GM23248 (cell line): ENCODE data around the gene ARHGAP26. TPM values are rescaled to one million over a fixed set of nuclear protein-coding genes. Genes with fewer than 3 reads are reported as not detected.
A peak's percentile ranks its signal among the peaks of the same experiment; 100 is the strongest.

ENCODE experiments used
- DNase-seq: peaks from one replicate; pipeline ENCODE4 v3.0.0-alpha.2; 2015
- H2AFZ ChIP-seq: fragments of 200-600 bp; sonication (generic); 2 replicates; pipeline ENCODE4 v1.6.1; 2016; ENCODE audit warnings: antibody characterized with exemption
- H3F3A ChIP-seq: fragments of 200-600 bp; sonication (generic); 2 replicates; pipeline ENCODE4 v1.6.1; 2016; ENCODE audit warnings: mild to moderate bottlenecking, antibody characterized with exemption, mixed run types; ENCODE audit not compliant: insufficient read depth
- H3K27ac ChIP-seq: fragments of 200-600 bp; sonication (generic); 2 replicates; pipeline ENCODE4 v1.5.1; 2016; ENCODE audit warnings: mild to moderate bottlenecking
- H3K27me3 ChIP-seq: fragments of 200-600 bp; sonication (generic); replicated peaks from 2 replicates; pipeline ENCODE4 v1.6.1; 2016; ENCODE audit warnings: mild to moderate bottlenecking; ENCODE audit not compliant: insufficient read depth
- H3K36me3 ChIP-seq: fragments of 200-600 bp; sonication (generic); 2 replicates; pipeline ENCODE4 v1.6.1; 2016; ENCODE audit warnings: low read depth, mild to moderate bottlenecking
- H3K4me1 ChIP-seq: fragments of 200-600 bp; sonication (generic); 2 replicates; pipeline ENCODE4 v1.6.1; 2016; ENCODE audit warnings: mild to moderate bottlenecking; ENCODE audit not compliant: insufficient read depth
- H3K4me2 ChIP-seq: fragments of 200-600 bp; sonication (generic); one replicate; pipeline ENCODE4 v1.6.1; 2016; ENCODE audit warnings: mild to moderate bottlenecking; ENCODE audit not compliant: unreplicated experiment
- H3K4me3 ChIP-seq: fragments of 200-600 bp; sonication (generic); 2 replicates; pipeline ENCODE4 v1.5.1; 2016; ENCODE audit warnings: mild to moderate bottlenecking
- H3K79me2 ChIP-seq: fragments of 200-600 bp; sonication (generic); 2 replicates; pipeline ENCODE4 v1.6.1; 2016; ENCODE audit warnings: mild to moderate bottlenecking; ENCODE audit not compliant: insufficient read depth
- H3K9ac ChIP-seq: fragments of 200-600 bp; sonication (generic); 2 replicates; pipeline ENCODE4 v1.6.1; 2016; ENCODE audit warnings: mild to moderate bottlenecking
- H3K9me2 ChIP-seq: fragments of 200-600 bp; sonication (generic); 2 replicates; pipeline ENCODE4 v1.6.1; 2016; ENCODE audit warnings: mixed run types, mild to moderate bottlenecking, moderate library complexity; ENCODE audit not compliant: insufficient read depth
- H3K9me3 ChIP-seq: fragments of 200-600 bp; sonication (generic); one replicate; pipeline ENCODE4 v1.6.1; 2017; ENCODE audit warnings: low read depth
- H4K20me1 ChIP-seq: fragments of 200-600 bp; sonication (generic); 2 replicates; pipeline ENCODE4 v1.6.0; 2016; ENCODE audit not compliant: insufficient read depth
- EZH2 ChIP-seq: fragments of 200-600 bp; sonication (generic); IDR thresholded peaks from 2 replicates; pipeline ENCODE4 v1.6.1; 2018; ENCODE audit warnings: antibody characterized with exemption, mild to moderate bottlenecking; ENCODE audit not compliant: insufficient read depth, poor library complexity, severe bottlenecking
- EZH2phosphoT487 ChIP-seq: fragments of 200-600 bp; sonication (generic); IDR thresholded peaks from 2 replicates; pipeline ENCODE4 v1.6.1; 2018; ENCODE audit warnings: antibody characterized with exemption, moderate library complexity, mild to moderate bottlenecking, low read depth; ENCODE audit not compliant: insufficient read depth
- WGBS, 2 experiments: methylation state at CpG; one replicate each; pipeline ENCODE4 v1.1.6; 2015 to 2017; ENCODE audit warnings: low lambda C conversion rate in 2 of 2, low coverage in 1 of 2; ENCODE audit errors: missing lambda C conversion rate in 2 of 2; 5-methylcytosine and 5-hydroxymethylcytosine counted together
- in situ Hi-C: fragments of 300-500 bp; cut with MboI; formaldehyde crosslinking; loops from 2 replicates; pipeline ENCODE4 v1.15.0; 2020
- polyA plus RNA-seq: library from polyadenylated mRNA; unstranded; fragments of >200 nt; fragmentation: Nextera tagmentation; extraction: Ambion mirVana; gene quantifications from 2 replicates; pipeline ENCODE4 v1.2.1, GENCODE V29; 2016
- total RNA-seq: library from RNA; depleted of rRNA; stranded (reverse); fragments of >200 nt; shearing (Covaris generic); gene quantifications from 2 replicates; pipeline ENCODE4 v1.2.3, GENCODE V29; 2014

The ARHGAP26 gene
- total and polyA plus RNA-seq, 2 experiments from 2014 or later, result 1.6 to 1.7 TPM

DNA sequence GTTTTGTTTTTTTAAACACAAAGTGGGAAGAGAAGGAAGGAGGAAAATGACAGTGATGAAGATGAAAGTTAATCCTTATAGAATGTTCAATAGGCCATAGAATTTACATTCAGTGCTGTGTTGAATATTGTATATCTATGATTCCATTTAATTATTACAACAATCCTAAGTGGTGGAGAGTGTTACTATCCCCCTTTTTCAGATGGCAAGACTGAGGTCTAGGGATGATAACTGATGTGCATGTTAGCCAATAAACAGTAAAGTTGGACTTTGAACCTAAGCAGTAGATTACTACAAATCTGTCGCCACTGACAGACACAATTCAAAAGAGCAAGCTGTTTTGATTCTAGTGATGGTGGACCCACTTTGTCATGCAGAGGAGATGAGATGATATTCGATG is 237.9 kb downstream of the ARHGAP26 start:
- H3F3A ChIP-seq, result peaks cover 36% of the 10 kb centered on the region
- peak overlapping the region; percentile 90 for H3K27ac ChIP-seq
- WGBS, 2 experiments, result 50 to 52% methylated on average over 2 of the region's 2 CpGs
- H3K4me2 ChIP-seq, result no peak overlapping the region
- H3K79me2 ChIP-seq, result 0 out of 2 replicates have a peak, but pooled peaks cover 9% of the 10 kb centered on the region
- TF ChIP-seq EZH2 (no peak), EZH2phosphoT487 (no peak)
- H3K4me3 ChIP-seq, result no peak overlapping the region
- H4K20me1 ChIP-seq, result no peaks in the 10 kb centered on the region
- H3K9ac ChIP-seq, result peak overlapping the region; percentile 67; the same call in 1 of the 2 replicates
- H3K9me3 ChIP-seq, result no peaks in the 10 kb centered on the region
- no peaks in the 10 kb centered on the region; the same call in 1 of the 2 replicates for H3K9me2 ChIP-seq
- no peaks in the 10 kb centered on the region for H3K27me3 ChIP-seq
- H3K4me1 ChIP-seq, result peaks cover 39% of the 10 kb centered on the region
- no peak overlapping the region for H2AFZ ChIP-seq
- in situ Hi-C loops, result no loop called here
- DNase-seq, result no peak
- no peaks in the 10 kb centered on the region for H3K36me3 ChIP-seq

DNA sequence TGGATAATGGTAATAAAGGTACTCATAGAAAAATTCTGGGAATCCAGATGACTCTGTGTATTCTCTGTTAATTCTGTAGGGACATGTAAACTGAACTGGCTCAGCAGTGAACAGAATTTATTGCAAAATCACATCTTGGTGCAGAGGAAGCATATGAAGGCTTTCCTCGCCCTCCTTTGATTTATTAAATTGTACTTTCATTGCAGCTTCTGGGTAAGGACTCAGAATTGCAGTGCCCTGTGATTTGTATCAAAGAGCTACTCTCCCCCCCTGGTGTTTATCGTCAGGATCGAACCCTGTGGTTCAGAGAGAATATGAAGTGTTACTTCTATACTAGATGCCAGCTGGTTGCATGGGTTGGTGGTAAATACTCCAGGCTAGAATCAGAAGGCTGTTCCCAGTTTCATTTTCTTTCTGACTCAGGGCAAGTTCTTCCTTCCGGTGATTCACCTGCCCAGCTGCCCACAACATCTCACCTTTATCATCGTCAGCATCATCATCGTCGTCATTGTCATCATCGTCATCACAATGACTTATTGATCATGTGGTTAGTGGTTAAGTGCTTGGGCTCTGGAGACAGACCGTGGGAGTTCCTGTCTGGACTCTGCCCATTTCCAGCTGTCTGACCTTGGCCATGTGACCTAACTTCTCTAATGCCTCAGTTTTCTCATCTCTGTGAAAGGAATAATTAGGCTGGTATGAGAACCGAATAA is 238.8 kb downstream of the ARHGAP26 start:
- WGBS, 2 experiments, result 1 to 2% methylated on average over 10 of the region's 10 CpGs
- H3K9ac ChIP-seq, result peak overlapping the region; percentile 67
- in situ Hi-C loops, result no loop called here

DNA sequence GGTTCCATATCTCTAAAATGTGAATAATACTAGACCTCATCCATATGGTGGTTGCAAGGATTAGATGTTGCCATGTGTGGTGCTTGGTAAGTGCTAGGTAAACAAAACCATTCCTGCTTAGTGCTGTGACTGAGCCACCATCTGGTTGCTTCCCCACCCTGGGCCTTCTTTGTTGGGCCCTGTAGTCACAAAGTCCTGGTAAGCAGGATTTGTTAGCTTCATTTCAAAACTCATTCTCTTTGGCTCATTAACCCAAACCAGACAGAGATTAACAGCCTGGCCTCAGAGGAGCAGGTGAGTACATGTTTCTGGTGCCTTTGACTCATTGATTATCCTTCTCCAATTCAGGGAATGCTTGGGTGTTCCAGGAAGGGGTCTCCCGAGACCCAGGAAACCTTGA is 240.2 kb downstream of the ARHGAP26 start:
- TF ChIP-seq EZH2phosphoT487, result no peak
- no peak for TF ChIP-seq EZH2
- Histone ChIP-seq H3K79me2 (0 out of 2 replicates have a peak, but pooled peaks cover 9% of the 10 kb centered on the region), H3K36me3 (no peaks in the 10 kb centered on the region), H3K4me1 (peaks cover 35% of the 10 kb centered on the region), H2AFZ (no peak overlapping the region), H3K27ac (peak overlapping the region; percentile 90; the same call in 1 of the 2 replicates), H3F3A (peaks cover 33% of the 10 kb centered on the region), H3K9me3 (no peaks in the 10 kb centered on the region), H4K20me1 (no peaks in the 10 kb centered on the region), H3K4me3 (no peak overlapping the region), H3K4me2 (no peak overlapping the region), H3K27me3 (no peaks in the 10 kb centered on the region), H3K9ac (no peak overlapping the region), H3K9me2 (no peaks in the 10 kb centered on the region; the same call in 1 of the 2 replicates)
- in situ Hi-C loops, result no loop called here
- 87 to 97% methylated on average over 1 of the region's 1 CpG for WGBS, 2 experiments
- peak; percentile 9 for DNase-seq

More for the DNA sequence above, 238.8 kb downstream of the ARHGAP26 start:
- 0 out of 2 replicates have a peak, but pooled peaks cover 9% of the 10 kb centered on the region for H3K79me2 ChIP-seq
- H3K9me2 ChIP-seq, result no peaks in the 10 kb centered on the region; the same call in 1 of the 2 replicates
- peak overlapping the region; percentile 67 for H3K4me2 ChIP-seq
- TF ChIP-seq EZH2 (no peak), EZH2phosphoT487 (0 out of 2 replicates have a peak, but pooled peaks have one; percentile 55)
- no peaks in the 10 kb centered on the region for H3K27me3 ChIP-seq
- H3K9me3 ChIP-seq, result no peaks in the 10 kb centered on the region
- no peaks in the 10 kb centered on the region for H3K36me3 ChIP-seq
- H2AFZ ChIP-seq, result no peak overlapping the region
- H3K27ac ChIP-seq, result peak overlapping the region; percentile 90
- no peaks in the 10 kb centered on the region for H4K20me1 ChIP-seq
- peak overlapping the region; percentile 60 for H3K4me3 ChIP-seq
- DNase-seq, result peak; percentile 97
- H3F3A ChIP-seq, result peaks cover 33% of the 10 kb centered on the region
- H3K4me1 ChIP-seq, result peaks cover 35% of the 10 kb centered on the region

DNA sequence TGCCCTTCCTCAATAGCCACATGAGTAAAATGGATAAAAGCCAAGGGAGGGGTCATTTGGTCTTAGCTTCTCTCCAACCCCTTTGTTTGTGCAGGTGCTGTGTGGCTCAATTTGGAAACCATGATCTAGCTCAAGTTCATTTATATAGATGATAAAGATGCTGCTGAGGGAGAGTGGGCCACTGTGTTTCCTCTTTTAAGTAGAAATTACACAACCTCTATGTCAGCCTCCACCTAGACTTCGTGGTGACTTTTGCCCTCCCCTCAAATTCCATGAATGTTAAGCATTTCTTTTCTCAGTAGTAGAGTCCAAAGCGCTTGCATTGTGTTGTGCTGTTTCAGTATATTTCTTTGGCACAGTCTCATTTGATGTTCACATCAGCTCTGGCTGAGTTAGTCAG is 241.4 kb downstream of the ARHGAP26 start:
- TF ChIP-seq EZH2, result no peak
- TF ChIP-seq EZH2phosphoT487, result no peak
- Histone ChIP-seq H3K4me2 (no peak overlapping the region), H3K9me3 (no peaks in the 10 kb centered on the region), H3K9me2 (no peaks in the 10 kb centered on the region; the same call in 1 of the 2 replicates), H3K9ac (no peak overlapping the region), H3K4me3 (no peak overlapping the region), H3K79me2 (0 out of 2 replicates have a peak, but pooled peaks cover 9% of the 10 kb centered on the region), H2AFZ (no peak overlapping the region), H3K4me1 (peaks cover 31% of the 10 kb centered on the region), H3K36me3 (no peaks in the 10 kb centered on the region), H3K27me3 (no peaks in the 10 kb centered on the region), H3F3A (peaks cover 33% of the 10 kb centered on the region), H3K27ac (no peak overlapping the region; the same call in 1 of the 2 replicates), H4K20me1 (no peaks in the 10 kb centered on the region)
- DNase-seq, result peak; percentile 56
- in situ Hi-C loops, result no loop called here
- 41 to 47% methylated on average over 2 of the region's 2 CpGs for WGBS, 2 experiments
